Effector CD8-positive, alpha-beta T cell (primary cell): ENCODE measurements around the gene SH3GLB1.

ENCODE experiments used
- DNase-seq: peaks from one replicate; lab custom pipeline; 2025; lab: John Stamatoyannopoulos, UW

The SH3GLB1 gene

DNA sequence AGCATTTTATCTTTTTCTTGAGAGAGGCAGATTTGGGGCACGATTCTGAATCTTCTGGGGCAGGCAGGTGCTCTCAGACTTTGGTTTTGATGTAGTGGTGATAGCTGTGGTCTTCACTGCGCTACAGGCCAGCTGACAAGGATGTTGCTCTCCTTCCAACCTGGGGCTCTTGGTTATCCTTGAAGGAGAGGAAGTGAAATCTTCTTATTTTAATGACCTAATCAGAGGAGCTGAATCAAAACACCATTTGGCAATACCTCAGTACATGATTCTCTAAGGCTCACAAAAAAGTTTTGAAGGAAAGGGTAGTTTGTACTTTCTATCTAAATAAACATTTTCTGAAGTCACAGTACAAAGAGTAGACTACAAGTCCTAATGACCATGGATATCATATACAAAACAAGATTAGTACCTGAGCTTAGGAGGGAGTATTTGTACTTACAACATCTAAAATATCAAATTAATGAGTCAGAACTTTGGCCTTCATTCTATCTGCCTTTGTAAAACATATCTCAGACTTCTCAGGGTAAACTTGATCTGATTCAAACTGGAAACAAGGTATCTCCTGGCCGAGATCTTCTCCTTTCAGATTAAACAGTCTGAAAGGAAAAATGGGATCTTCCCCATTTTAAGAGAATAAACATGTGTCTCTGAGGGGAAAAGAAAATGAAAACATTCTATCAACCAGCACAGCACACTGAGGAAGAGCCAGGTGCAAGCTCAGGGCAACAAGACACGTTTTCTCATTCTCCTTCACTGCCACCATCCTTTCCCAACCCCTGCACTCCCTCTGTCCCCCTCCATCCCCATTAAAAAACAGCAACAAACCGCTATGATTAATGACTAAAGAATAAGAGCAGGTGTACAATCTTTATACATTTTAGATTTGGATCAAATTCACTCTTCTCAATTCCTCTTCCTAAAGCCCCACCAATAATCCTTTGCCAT, 69.2 kb downstream of the SH3GLB1 start:
- DNase-seq: no peak

DNA sequence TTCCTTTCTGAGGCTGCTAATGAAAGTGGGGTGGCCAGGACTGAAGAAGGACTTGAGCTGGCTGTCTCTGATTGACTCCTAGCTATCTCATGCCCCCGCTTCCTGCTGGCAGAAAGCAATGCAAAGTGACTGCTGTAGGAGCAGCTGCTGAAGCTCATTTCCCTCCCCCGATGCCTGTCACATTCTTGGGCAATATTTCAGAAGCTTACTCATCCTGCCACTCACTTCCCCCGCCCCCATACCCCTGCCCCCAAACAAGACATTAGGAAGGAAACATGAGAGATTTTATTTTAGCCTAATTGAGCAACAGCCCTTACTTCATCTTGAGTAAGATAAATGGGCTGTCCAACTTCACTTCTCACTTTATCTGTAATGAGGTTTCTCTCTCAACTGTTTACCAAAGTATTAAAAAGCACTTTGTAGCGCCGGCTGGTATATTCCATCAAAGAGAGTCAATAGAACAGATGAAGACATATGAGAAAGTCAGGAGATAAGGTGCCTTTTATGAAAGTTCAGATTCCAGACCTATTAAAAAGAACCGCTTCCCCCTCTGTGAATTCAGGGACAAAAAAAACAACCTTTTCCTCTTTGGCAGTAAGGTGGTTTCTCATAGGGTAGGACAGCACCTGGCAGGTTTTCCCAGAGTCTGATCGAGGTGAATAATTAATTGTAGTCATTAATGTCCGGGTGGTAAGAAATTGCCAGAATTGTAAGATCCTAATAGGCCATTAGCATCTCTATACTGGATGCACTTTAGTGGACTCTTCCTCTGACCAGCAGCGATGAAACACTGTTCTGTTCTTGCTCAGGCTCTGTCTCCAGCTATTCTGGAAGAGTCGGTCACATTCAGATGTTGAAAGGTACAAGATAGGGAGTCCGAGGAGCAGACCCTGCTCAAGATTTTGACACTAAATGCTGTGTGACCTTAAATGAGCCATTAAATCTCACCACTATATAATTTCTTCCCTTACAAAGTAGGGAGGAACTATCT, 70.2 kb downstream of the SH3GLB1 start:
- DNase-seq: no peak

DNA sequence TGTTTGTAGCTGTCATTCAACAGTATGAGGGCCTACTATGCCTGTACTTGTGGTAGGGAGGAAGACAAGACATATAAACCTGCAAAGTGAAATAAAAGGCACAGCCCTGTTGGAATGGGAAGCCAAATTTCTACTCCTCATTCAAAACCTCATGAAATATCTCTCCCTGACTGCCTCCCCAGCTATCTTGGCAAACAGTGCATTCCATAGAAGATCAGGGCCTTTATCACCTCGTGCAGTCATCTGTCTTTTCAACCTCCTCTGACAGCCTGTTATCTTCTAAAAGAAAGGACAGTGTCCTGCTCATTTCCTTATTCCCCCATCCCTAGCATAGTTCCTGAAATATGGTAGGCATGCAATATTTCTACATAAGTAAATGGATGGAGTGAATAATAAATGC, 71.0 kb downstream of the SH3GLB1 start:
- no peak for DNase-seq

DNA sequence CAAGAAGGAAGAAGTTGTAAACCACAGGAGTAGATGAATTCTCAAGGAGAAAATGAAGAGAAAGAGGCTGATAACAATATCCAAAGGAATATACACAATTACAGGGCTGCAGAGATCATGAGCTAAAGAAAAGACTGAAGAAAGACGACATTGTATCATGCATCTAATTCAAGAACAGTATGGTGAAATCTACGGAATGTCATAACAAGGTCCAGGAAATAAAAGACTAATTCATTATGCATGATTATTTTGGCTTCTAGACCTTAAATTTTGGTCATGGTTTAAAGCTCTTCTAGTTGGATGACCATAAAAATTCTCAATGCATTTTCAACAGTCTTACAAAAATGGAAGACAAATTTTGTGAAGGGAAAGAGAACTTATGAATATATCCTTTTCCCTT, 71.7 kb downstream of the SH3GLB1 start:
- DNase-seq: no peak

DNA sequence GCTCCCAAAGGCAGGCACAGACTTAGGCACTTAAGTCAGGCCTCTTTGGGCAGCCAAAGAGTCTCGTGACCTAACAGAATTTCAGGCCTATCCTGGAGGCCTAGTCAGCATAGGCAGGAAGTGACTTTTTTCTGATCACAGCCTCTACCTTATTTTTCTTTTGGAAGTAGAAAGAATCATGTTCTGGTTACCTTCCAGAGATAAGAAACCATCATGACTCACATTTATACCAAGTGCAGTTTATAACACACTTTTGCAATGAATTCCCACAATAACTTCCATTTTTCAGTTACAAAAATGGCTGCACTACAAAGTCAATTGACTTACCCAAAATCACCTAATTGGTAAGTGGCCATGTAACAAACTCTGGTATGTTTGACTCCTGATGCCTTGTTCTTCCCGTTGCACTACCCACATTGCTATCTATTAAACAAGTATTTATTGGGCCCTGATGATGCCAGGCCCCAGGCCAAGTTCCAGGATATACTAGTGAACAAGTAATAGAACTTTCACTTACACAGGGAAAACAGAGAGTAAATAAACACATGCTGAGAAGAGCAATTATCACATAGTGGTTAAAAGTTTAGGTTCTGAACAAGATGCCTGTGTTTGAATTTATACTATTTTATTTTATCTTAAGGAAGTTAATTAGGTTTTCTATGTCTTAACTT, 74.3 kb downstream of the SH3GLB1 start:
- no peak for DNase-seq

DNA sequence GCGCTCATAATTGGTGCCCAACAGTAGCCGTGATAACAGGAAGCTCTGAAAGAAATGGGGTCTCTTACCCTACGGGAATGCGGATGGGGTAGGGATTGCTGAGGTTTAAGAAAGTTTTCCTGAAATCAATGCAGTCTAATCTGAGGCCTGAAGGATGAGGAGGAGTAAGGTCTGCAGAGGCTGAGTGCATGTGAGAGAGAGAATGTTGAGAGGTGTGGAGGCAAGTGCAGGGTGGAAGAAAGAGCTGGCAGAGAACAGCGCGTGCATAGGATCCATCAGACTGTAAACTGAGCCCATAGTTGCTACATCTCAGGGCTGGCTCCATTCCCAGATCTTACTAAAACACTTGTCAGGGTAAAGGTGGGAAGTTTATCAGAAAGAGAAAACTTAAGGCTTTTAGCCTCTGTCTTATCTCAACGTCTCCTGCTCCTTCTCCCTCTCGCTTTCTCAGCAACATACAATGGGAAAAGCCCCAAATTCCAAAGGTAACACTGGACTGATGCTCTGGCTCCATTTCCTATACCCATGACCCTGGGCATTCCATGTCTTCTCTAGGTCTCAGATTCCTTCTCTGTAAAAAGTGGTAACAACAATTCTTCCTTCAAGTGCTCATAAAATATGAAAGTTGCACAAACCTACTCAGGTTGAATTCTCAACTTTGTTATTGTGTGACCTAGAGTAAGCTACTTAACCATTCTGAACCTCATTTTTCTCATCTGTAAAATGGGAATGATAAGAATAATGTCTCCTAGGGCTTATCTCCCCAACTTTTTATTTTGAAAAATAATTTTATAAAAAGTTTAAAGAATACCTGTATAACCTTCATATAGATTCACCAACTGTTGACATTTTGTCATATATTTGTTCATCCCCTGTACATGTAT, 75.2 kb downstream of the SH3GLB1 start:
- no peak for DNase-seq

DNA sequence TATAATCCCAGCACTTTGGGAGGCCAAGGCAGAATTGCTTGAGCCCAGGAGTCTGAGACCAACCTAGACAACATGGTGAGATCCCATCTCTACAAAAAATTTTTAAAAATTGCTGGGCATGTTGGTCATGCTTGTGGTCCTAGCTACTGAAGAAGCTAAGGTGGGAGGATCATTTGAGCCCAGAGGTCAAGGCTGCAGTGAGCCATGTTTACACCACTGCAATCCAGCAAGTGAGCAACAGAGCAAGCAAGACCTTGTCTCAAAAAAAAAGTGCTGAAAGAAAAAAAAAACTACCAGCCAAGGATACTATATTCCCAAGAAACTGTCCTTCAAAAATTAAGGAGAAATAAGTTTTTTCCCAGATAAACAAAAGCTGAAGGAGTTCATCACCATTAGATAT, 78.1 kb downstream of the SH3GLB1 start:
- no peak for DNase-seq

DNA sequence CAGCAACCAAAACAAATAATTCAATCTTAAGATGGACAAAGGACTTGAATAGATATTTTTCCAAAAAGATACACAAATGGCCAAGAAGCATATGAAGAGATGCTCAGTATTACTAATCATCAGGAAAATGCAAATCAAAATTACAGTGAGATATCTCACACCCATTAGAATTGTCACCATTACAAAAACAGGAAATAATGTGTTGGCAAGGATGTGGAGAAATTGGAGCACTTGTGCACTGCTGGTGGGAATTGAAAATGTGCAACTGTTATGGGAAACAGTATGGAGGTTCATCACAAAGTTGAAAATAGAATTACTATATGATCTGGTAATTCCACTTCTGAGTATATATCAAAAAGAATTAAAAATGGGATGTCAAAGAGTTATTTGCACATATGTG, 83.2 kb downstream of the SH3GLB1 start:
- DNase-seq: no peak

DNA sequence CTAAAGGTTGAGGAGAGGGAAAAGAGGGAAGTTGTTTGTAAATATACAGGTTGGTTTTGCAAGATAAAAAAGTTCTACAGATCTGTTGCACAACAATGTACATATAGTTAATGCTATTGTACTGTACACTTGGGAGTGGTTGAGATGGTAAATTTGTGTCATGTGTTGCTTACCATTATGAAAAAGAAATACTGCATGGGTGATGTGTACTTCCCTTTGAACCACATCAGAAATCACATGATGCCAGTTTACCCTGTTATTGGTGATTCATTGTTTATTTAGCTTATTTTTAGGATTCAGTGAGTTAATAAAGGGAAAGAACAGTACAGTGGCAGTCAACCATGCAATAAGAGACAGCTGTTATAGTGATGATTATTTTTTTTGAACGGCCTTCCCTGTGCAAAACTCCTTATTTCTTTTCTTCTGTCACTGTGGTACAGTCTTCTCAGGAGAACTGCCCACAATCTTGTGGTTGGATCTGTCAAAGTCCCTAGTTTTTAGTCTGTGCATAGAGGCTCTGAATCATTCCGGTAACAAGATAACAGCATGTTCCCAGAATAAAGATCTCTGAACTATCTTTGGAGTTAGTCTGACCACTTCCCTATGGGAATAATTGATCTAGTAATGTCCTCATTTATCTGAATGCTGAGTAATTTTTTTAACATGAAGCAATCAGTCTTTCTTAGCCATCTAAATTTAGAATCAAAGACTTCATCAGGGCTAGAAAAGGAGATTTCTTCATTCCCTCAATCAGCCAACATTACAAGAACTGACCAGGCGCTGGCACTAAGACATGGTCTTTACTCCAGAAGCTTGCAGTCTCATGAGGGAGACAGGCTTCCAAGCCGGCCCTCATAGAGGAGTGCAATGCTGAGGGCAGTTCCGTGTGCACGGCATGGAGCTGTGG, 84.2 kb downstream of the SH3GLB1 start:
- no peak for DNase-seq

DNA sequence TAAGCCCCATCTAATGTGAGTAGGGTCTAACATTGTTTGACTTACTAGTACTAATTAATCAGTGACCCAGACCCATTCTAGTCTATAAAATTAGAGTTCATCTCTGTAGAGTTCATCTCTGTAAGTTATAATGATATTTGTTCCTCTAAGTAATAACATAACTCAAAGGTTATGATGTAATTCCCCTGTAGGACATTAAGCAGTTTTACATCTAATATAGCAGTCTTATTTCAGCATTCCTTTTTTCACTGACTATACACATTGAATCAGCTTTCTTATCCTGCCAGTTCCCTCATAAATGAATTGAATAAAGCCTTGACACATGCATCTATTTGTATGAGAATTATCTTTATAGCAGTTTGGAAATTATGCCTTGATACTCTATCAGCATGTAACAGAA, 90.9 kb downstream of the SH3GLB1 start:
- no peak for DNase-seq
